A549 (cell line): Measurements from ENCODE around the gene ZNF280C. TPM values are rescaled to one million over a fixed set of nuclear protein-coding genes. Genes with fewer than 3 reads are reported as not detected.

Experiments used
- ATAC-seq, 2 experiments: fragments of 200-7000 bp in 1 of 2; fragments of >200 bp in 1 of 2; cut with Nextera tagmentation in 1 of 2; cut with Tn5 transposase in 1 of 2; 3 replicates each; pipeline versions ENCODE4 v1.8.0 to v1.9.1; 2018 to 2020; ENCODE audit warnings: mild to moderate bottlenecking in 1 of 2, moderate library complexity in 1 of 2
- CTCF ChIA-PET: fragments of 300-600 bp; sonication (Branson Sonifier 250); formaldehyde crosslinking; extraction: SDS; loops from one replicate; lab custom pipeline; 2021; ENCODE audit warnings: antibody characterized with exemption, inconsistent platforms; lab: Yijun Ruan, JAX
- POLR2A ChIA-PET: fragments of 350-600 bp; formaldehyde crosslinking; extraction: SDS; loops from one replicate; lab custom pipeline; 2021; ENCODE audit warnings: antibody characterized with exemption, inconsistent platforms; lab: Yijun Ruan, JAX
- DNase-seq, 2 experiments: peaks; one replicate each; pipeline versions ENCODE4 v3.0.0 to v3.0.0-alpha.2; 2011 to 2016; ENCODE audit warnings: low read depth in 1 of 2, low spot score in 1 of 2
- FAIRE-seq: peaks from 2 replicates; lab custom pipeline; 2011; peaks lifted over from hg19 to GRCh38; lab: Jason Lieb, UNC
- H3K27ac ChIP-seq, 2 experiments: fragments of >200 bp; sonication (Bioruptor Twin); formaldehyde crosslinking; 3 replicates each; pipeline ENCODE4 v1.5.1; 2016 to 2017
- H3K4me1 ChIP-seq: fragments of >200 bp; sonication (Bioruptor Twin); formaldehyde crosslinking; 3 replicates; pipeline ENCODE4 v1.6.1; 2016
- H3K4me2 ChIP-seq: fragments of >200 bp; sonication (Bioruptor Twin); formaldehyde crosslinking; 3 replicates; pipeline ENCODE4 v1.6.1; 2016
- H3K4me3 ChIP-seq: fragments of >200 bp; sonication (Bioruptor Twin); formaldehyde crosslinking; 3 replicates; pipeline ENCODE4 v1.5.1; 2016
- H3K9me3 ChIP-seq: fragments of >200 bp; sonication (Bioruptor Twin); formaldehyde crosslinking; 3 replicates; pipeline ENCODE4 v1.6.1; 2016
- CBX2 ChIP-seq: fragments of 200-600 bp; sonication (generic); IDR thresholded peaks from 2 replicates; pipeline ENCODE4 v1.6.1; 2016; ENCODE audit warnings: low read depth, mild to moderate bottlenecking, borderline replicate concordance
- CBX8 ChIP-seq: fragments of 200-600 bp; sonication (generic); IDR thresholded peaks from 2 replicates; pipeline ENCODE4 v1.6.1; 2016
- CEBPB ChIP-seq, 2 experiments: fragments of >200 bp in 1 of 2; sonication (Bioruptor Twin) in 1 of 2; formaldehyde crosslinking in 1 of 2; IDR thresholded peaks; 2 replicates each; pipeline ENCODE4 v1.6.1; 2012 to 2016
- CHD4 ChIP-seq: fragments of 200-600 bp; sonication (generic); IDR thresholded peaks from 2 replicates; pipeline ENCODE4 v1.6.1; 2016; ENCODE audit warnings: antibody characterized with exemption, mild to moderate bottlenecking, borderline replicate concordance
- EP300 ChIP-seq, 2 experiments: fragments of >200 bp; sonication (Bioruptor Twin); formaldehyde crosslinking; IDR thresholded peaks; 2 replicates in 1 of 2; 3 replicates in 1 of 2; pipeline ENCODE4 v1.6.1; 2016 to 2017
- ESRRA ChIP-seq: fragments of 150-350 bp; IDR thresholded peaks from 2 replicates; pipeline ENCODE4 v1.6.1; 2014; ENCODE audit warnings: mild to moderate bottlenecking, low read length, borderline replicate concordance
- FOSB ChIP-seq: fragments of 250-450 bp; sonication (Bioruptor Pico); IDR thresholded peaks from 2 replicates; pipeline ENCODE4 v1.5.0; 2020; ENCODE audit warnings: mild to moderate bottlenecking, moderate library complexity
- FOSL2 ChIP-seq, 2 experiments: fragments of 450-650 bp in 1 of 2; fragments of >200 bp in 1 of 2; sonication (Bioruptor Twin) in 1 of 2; formaldehyde crosslinking; IDR thresholded peaks; 2 replicates each; pipeline versions ENCODE4 v1.5.0 to v1.6.1; 2016 to 2020; ENCODE audit warnings: mild to moderate bottlenecking in 1 of 2, moderate library complexity in 1 of 2
- JUN ChIP-seq, 2 experiments: fragments of >200 bp; sonication (Bioruptor Twin); formaldehyde crosslinking; IDR thresholded peaks; 2 replicates in 1 of 2; 3 replicates in 1 of 2; pipeline ENCODE4 v1.6.1; 2016 to 2017
- KDM1A ChIP-seq: fragments of 200-600 bp; sonication (generic); IDR thresholded peaks from 2 replicates; pipeline ENCODE4 v1.6.1; 2016; ENCODE audit warnings: low read depth, mild to moderate bottlenecking
- KDM5A ChIP-seq: fragments of 200-600 bp; sonication (generic); IDR thresholded peaks from 2 replicates; pipeline ENCODE4 v1.6.1; 2016; ENCODE audit warnings: antibody characterized with exemption, mild to moderate bottlenecking
- MAFK ChIP-seq: fragments of 450-650 bp; IDR thresholded peaks from 2 replicates; pipeline ENCODE4 v1.6.1; 2014; ENCODE audit not compliant: partially characterized antibody
- MAZ ChIP-seq: fragments of 150-350 bp; IDR thresholded peaks from 2 replicates; pipeline ENCODE4 v1.6.1; 2014; ENCODE audit warnings: antibody characterized with exemption, low read depth, low read length, borderline replicate concordance
- NPAS2 ChIP-seq: fragments of 250-450 bp; sonication (Bioruptor Pico); IDR thresholded peaks from 2 replicates; pipeline ENCODE4 v1.8.0; 2022; ENCODE audit warnings: mild to moderate bottlenecking, moderate library complexity, borderline replicate concordance
- POLR2A ChIP-seq: IDR thresholded peaks from 2 replicates; pipeline ENCODE4 v1.6.1; 2012; ENCODE audit warnings: mild to moderate bottlenecking, low read length
- POLR2AphosphoS2 ChIP-seq: conservative IDR thresholded peaks from 2 replicates; pipeline ENCODE4 v1.6.1; 2012; ENCODE audit warnings: low read length, improper control_type of control experiment, inconsistent platforms
- RAD21 ChIP-seq, 2 experiments: fragments of >200 bp in 1 of 2; sonication (Bioruptor Twin) in 1 of 2; formaldehyde crosslinking in 1 of 2; IDR thresholded peaks in 1 of 2; conservative IDR thresholded peaks in 1 of 2; 2 replicates in 1 of 2; 3 replicates in 1 of 2; pipeline ENCODE4 v1.6.1; 2012 to 2018; ENCODE audit warnings: inconsistent platforms in 1 of 2
- RARB ChIP-seq: fragments of 250-450 bp; sonication (Bioruptor Pico); IDR thresholded peaks from 2 replicates; pipeline ENCODE4 v1.8.0; 2021; ENCODE audit warnings: mild to moderate bottlenecking, moderate library complexity
- SMC3 ChIP-seq: fragments of >200 bp; sonication (Bioruptor Twin); formaldehyde crosslinking; IDR thresholded peaks from 3 replicates; pipeline ENCODE4 v1.6.1; 2018; ENCODE audit warnings: inconsistent platforms
- TP53 ChIP-seq: fragments of 250-450 bp; sonication (Bioruptor Pico); IDR thresholded peaks from 2 replicates; pipeline ENCODE4 v1.5.0; 2021; ENCODE audit warnings: mild to moderate bottlenecking, moderate library complexity
- ZFP36 ChIP-seq: fragments of 450-650 bp; IDR thresholded peaks from 2 replicates; pipeline ENCODE4 v1.6.1; 2014; ENCODE audit warnings: borderline replicate concordance; ENCODE audit not compliant: partially characterized antibody
- ZSCAN20 ChIP-seq: fragments of 250-450 bp; sonication (Bioruptor Pico); IDR thresholded peaks from 2 replicates; pipeline ENCODE4 v1.8.0; 2022; ENCODE audit warnings: mild to moderate bottlenecking, moderate library complexity
- WGBS: methylation state at CpG from one replicate; pipeline ENCODE4 v1.1.6; 2017; ENCODE audit errors: missing lambda C conversion rate; 5-methylcytosine and 5-hydroxymethylcytosine counted together
- polyA plus RNA-seq, 4 experiments: library from polyadenylated mRNA; depleted of rRNA in 3 of 4; stranded (reverse); fragments of >200 nt; fragmentation: RNase III in 1 of 4; extraction: RNeasy Plus Mini Kit Qiagen cat#74134 plus additional on column Dnase treatment in 1 of 4; gene quantifications; 2 replicates in 3 of 4; 3 replicates in 1 of 4; pipeline ENCODE4 v1.2.3, GENCODE V29; 2011 to 2017
- TF ChIP-seq, protein P1 (sequence below): IDR thresholded peaks from 2 replicates; pipeline ENCODE4 v1.6.1; 2012
- TF ChIP-seq, protein P2 (sequence below): fragments of 200-600 bp; sonication (generic); IDR thresholded peaks from 2 replicates; pipeline ENCODE4 v1.6.1; 2016; ENCODE audit warnings: antibody characterized with exemption, mild to moderate bottlenecking, moderate library complexity
- TF ChIP-seq, protein P3 (sequence below): IDR thresholded peaks from 2 replicates; pipeline ENCODE4 v1.6.1; 2012; ENCODE audit warnings: low read depth, borderline replicate concordance

Gene ZNF280C
- polyA plus RNA-seq, 2 of the 4 experiments (the other 2 are of a cell fraction) = 3.9 to 18.8 TPM

DNA sequence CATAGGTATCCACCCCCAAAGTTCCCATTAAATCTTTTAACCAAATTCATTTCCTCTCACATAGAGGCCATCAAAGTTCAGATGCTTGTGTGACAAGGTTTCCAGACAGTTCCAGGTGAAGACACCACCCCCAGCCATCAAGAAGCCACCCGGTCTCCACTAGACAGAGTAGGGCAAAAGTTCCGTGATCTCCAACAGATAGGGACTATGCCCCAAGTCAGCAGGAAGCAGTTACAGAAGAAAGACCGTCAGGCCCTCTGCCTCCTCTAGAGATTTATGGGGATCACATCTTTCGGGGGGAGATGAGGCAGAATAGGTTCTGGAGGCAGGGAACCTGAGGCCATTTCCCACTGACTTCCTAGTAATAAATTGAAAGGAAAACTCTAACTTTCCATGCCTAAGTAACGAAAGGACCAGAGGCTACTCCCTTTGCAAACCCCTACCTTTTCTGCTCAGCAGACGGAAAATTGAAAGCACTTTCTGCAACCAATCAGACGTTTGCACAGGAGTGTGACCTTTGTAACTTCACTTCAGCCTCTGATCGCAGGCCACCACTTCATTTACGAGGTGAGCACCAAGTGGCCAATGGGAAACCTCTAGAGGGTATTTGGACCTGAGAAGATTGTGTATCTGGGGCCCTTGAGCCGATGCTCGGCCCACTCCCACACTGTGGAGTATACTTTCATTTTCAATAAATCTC lies 18.5 kb upstream of the ZNF280C start:
- Histone ChIP-seq H3K9me3 (no peaks in the 10 kb centered on the region), H3K4me2 (peak overlapping the region; percentile 28; the same call in 1 of the 3 replicates), H3K4me1 (no peaks in the 10 kb centered on the region), H3K27ac (no peak overlapping the region)
- ATAC-seq (no peak), DNase-seq (no peak)
- POLR2A ChIA-PET = no interaction called here
- TF ChIP-seq CBX8 = no peak
- TF ChIP-seq CHD4 = no peak
- no peak for TF ChIP-seq RAD21 (conservative IDR thresholded peaks at IDR 0.05 in 1 of 2, IDR thresholded peaks at IDR 0.05 in 1 of 2)
- TF ChIP-seq JUN (IDR thresholded peaks at IDR 0.05) = no peak
- TF ChIP-seq, all 56 proteins: peak for 0
- CTCF ChIA-PET = no interaction called here
- no peak for FAIRE-seq
- H3K4me3 ChIP-seq = no peak overlapping the region
- 60% methylated on average over 10 of the region's 11 CpGs for WGBS

DNA sequence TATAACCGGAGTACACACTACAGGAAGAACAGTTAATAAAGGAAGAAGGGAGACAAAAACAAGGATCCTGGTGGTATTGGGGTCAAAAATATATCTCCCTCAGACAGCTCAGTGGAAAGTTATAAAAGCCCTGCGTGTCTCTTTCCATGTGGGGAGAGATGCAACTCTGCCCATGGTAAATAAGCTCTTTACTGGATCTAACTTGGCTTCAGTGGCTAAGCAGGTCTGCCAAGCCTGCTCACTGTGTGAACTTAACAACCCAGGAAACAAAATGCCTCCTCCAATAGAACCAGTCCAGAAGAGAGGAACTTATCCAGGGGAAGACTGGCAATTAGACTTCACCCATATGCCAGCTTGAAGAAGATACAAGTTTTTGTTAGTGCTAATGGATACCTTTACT lies 17.0 kb upstream of the ZNF280C start:
- Histone ChIP-seq H3K4me2 (no peak overlapping the region), H3K9me3 (no peaks in the 10 kb centered on the region), H3K4me1 (no peaks in the 10 kb centered on the region), H3K27ac (no peak overlapping the region), H3K4me3 (no peak overlapping the region)
- ChIA-PET CTCF (no interaction called here), POLR2A (no interaction called here)
- TF ChIP-seq KDM1A = no peak
- TF ChIP-seq MAFK = no peak
- no peak for TF ChIP-seq NPAS2
- TF ChIP-seq, protein P1, sequence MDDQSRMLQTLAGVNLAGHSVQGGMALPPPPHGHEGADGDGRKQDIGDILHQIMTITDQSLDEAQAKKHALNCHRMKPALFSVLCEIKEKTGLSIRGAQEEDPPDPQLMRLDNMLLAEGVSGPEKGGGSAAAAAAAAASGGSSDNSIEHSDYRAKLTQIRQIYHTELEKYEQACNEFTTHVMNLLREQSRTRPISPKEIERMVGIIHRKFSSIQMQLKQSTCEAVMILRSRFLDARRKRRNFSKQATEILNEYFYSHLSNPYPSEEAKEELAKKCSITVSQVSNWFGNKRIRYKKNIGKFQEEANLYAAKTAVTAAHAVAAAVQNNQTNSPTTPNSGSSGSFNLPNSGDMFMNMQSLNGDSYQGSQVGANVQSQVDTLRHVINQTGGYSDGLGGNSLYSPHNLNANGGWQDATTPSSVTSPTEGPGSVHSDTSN = no peak
- no peak for TF ChIP-seq CEBPB (IDR thresholded peaks at IDR 0.05)
- TF ChIP-seq EP300 (IDR thresholded peaks at IDR 0.05) = no peak
- no peak for TF ChIP-seq KDM5A
- TF ChIP-seq ESRRA = no peak
- TF ChIP-seq, protein P2, sequence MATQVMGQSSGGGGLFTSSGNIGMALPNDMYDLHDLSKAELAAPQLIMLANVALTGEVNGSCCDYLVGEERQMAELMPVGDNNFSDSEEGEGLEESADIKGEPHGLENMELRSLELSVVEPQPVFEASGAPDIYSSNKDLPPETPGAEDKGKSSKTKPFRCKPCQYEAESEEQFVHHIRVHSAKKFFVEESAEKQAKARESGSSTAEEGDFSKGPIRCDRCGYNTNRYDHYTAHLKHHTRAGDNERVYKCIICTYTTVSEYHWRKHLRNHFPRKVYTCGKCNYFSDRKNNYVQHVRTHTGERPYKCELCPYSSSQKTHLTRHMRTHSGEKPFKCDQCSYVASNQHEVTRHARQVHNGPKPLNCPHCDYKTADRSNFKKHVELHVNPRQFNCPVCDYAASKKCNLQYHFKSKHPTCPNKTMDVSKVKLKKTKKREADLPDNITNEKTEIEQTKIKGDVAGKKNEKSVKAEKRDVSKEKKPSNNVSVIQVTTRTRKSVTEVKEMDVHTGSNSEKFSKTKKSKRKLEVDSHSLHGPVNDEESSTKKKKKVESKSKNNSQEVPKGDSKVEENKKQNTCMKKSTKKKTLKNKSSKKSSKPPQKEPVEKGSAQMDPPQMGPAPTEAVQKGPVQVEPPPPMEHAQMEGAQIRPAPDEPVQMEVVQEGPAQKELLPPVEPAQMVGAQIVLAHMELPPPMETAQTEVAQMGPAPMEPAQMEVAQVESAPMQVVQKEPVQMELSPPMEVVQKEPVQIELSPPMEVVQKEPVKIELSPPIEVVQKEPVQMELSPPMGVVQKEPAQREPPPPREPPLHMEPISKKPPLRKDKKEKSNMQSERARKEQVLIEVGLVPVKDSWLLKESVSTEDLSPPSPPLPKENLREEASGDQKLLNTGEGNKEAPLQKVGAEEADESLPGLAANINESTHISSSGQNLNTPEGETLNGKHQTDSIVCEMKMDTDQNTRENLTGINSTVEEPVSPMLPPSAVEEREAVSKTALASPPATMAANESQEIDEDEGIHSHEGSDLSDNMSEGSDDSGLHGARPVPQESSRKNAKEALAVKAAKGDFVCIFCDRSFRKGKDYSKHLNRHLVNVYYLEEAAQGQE = no peak
- no peak for TF ChIP-seq FOSB (CRISPR knock-in tag)
- TF ChIP-seq, protein P3, sequence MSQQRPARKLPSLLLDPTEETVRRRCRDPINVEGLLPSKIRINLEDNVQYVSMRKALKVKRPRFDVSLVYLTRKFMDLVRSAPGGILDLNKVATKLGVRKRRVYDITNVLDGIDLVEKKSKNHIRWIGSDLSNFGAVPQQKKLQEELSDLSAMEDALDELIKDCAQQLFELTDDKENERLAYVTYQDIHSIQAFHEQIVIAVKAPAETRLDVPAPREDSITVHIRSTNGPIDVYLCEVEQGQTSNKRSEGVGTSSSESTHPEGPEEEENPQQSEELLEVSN = no peak
- TF ChIP-seq ZFP36 = no peak
- WGBS = 62% methylated on average over 2 of the region's 2 CpGs
- DNase-seq (no peak), FAIRE-seq (no peak), ATAC-seq (no peak)

DNA sequence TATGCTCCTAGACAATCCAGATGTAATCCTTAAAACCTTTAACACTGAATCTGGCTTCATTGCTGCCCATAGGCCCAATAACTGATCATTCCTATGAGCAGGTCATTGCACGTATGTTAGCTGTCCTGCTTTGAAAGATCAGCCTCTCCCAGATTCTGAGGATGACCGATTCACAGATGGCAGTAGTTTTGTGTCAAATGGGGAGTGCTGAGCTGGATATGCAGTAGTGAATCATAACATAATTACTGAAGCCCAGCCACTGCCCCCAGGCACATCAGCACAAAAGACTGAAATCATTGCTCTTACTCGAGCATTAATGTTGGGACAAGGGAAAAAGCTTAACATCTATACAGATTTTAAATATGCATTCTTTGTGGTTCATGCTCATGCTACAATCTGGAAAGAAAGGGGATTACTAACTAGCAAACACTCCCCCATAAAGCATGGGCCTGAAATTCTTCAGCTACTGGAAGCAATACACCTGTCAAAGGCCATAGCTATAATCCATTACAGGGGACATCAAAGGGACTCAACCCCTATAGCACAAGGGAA lies 16.4 kb upstream of the ZNF280C start:
- TF ChIP-seq CHD4 (no peak), FOSL2 (IDR thresholded peaks at IDR 0.05) (no peak), FOSL2 (CRISPR knock-in tag; IDR thresholded peaks at IDR 0.05) (no peak), CBX2 (no peak), RARB (CRISPR knock-in tag) (no peak), ZSCAN20 (CRISPR knock-in tag) (no peak), TP53 (no peak), KDM5A (no peak), MAZ (no peak), SMC3 (no peak), POLR2AphosphoS2 (no peak), JUN (IDR thresholded peaks at IDR 0.05) (no peak), POLR2A (no peak)
- TF ChIP-seq, protein P1 = no peak
- no peak overlapping the region for H3K4me3 ChIP-seq
- ATAC-seq (no peak), FAIRE-seq (peak; percentile 54), DNase-seq (no peak)
- 39% methylated on average over 3 of the region's 3 CpGs for WGBS
- no peaks in the 10 kb centered on the region for H3K9me3 ChIP-seq
- no peak overlapping the region for H3K27ac ChIP-seq
- no peaks in the 10 kb centered on the region for H3K4me1 ChIP-seq
- ChIA-PET POLR2A (no interaction called here), CTCF (no interaction called here)
- no peak overlapping the region for H3K4me2 ChIP-seq
